DOHH2 (cell line): ENCODE results near the gene PCDH9.
A peak's percentile ranks its signal among the peaks of the same experiment; 100 is the strongest.

ENCODE experiments used
- H3F3A ChIP-seq: fragments of 200-600 bp; sonication (generic), shearing (Covaris generic); 2 replicates; pipeline ENCODE4 v1.6.0; 2016; ENCODE audit warnings: antibody characterized with exemption, mild to moderate bottlenecking; ENCODE audit not compliant: control insufficient read depth, insufficient read depth
- H3K27ac ChIP-seq: fragments of 200-600 bp; sonication (generic); 2 replicates; pipeline ENCODE4 v1.5.1; 2014; ENCODE audit warnings: low read depth, mild to moderate bottlenecking, low read length, moderate library complexity
- H3K27me3 ChIP-seq: fragments of 200-600 bp; sonication (generic); 2 replicates; pipeline ENCODE4 v1.6.1; 2014; ENCODE audit warnings: mild to moderate bottlenecking, low read length, mixed read lengths; ENCODE audit not compliant: control insufficient read depth
- H3K36me3 ChIP-seq: fragments of 200-600 bp; sonication (generic); 2 replicates; pipeline ENCODE4 v1.6.1; 2014; ENCODE audit warnings: mild to moderate bottlenecking, low read length, moderate library complexity, mixed read lengths; ENCODE audit not compliant: control insufficient read depth
- H3K4me1 ChIP-seq: fragments of 200-600 bp; sonication (generic); 2 replicates; pipeline ENCODE4 v1.6.1; 2014; ENCODE audit warnings: mild to moderate bottlenecking, low read length, mixed read lengths; ENCODE audit not compliant: control insufficient read depth
- H3K4me2 ChIP-seq: fragments of 200-600 bp; sonication (generic); 2 replicates; pipeline ENCODE4 v1.6.0; 2014; ENCODE audit warnings: mild to moderate bottlenecking, low read length, moderate library complexity
- H3K4me3 ChIP-seq: fragments of 200-600 bp; sonication (generic); 2 replicates; pipeline ENCODE4 v1.5.1; 2014; ENCODE audit warnings: mild to moderate bottlenecking, low read length, mixed read lengths
- H3K79me2 ChIP-seq: fragments of 200-600 bp; sonication (generic); 2 replicates; pipeline ENCODE4 v1.6.1; 2014; ENCODE audit warnings: mild to moderate bottlenecking, low read length, mixed read lengths; ENCODE audit not compliant: control insufficient read depth
- H3K9me2 ChIP-seq: fragments of 200-600 bp; sonication (generic); replicated peaks from 2 replicates; pipeline ENCODE4 v1.6.1; 2014; ENCODE audit warnings: mild to moderate bottlenecking, low read length, mixed read lengths; ENCODE audit not compliant: control insufficient read depth
- H3K9me3 ChIP-seq: fragments of 200-600 bp; sonication (generic); 2 replicates; pipeline ENCODE4 v1.6.1; 2014; ENCODE audit warnings: antibody characterized with exemption, low read length, mixed read lengths; ENCODE audit not compliant: control insufficient read depth, insufficient read depth
- H4K20me1 ChIP-seq: fragments of 200-600 bp; sonication (generic); 2 replicates; pipeline ENCODE4 v1.6.0; 2014; ENCODE audit warnings: low read depth, mild to moderate bottlenecking, antibody characterized with exemption, low read length, moderate library complexity; ENCODE audit not compliant: control insufficient read depth, insufficient read depth
- CTCF ChIP-seq: fragments of 200-600 bp; sonication (generic); IDR thresholded peaks from one replicate; pipeline ENCODE4 v1.5.1; 2014; ENCODE audit warnings: antibody characterized with exemption, mild to moderate bottlenecking, low read depth, low read length; ENCODE audit not compliant: poor library complexity, severe bottlenecking
- EZH2phosphoT487 ChIP-seq: fragments of 200-600 bp; sonication (generic); IDR thresholded peaks from 2 replicates; pipeline ENCODE4 v1.6.1; 2017; ENCODE audit warnings: borderline replicate concordance, mild to moderate bottlenecking, antibody characterized with exemption, low read length, moderate library complexity, mixed read lengths

PCDH9 gene

GRCh38 chr13:66714795-66715194 lies 515.3 kb downstream of the PCDH9 start:
- Histone ChIP-seq H3F3A (no peaks in the 10 kb centered on the region), H4K20me1 (no peaks in the 10 kb centered on the region), H3K9me2 (no peaks in the 10 kb centered on the region), H3K9me3 (no peaks in the 10 kb centered on the region), H3K4me1 (no peaks in the 10 kb centered on the region), H3K36me3 (no peaks in the 10 kb centered on the region), H3K27ac (no peak overlapping the region), H3K79me2 (no peaks in the 10 kb centered on the region), H3K4me3 (no peak overlapping the region), H3K4me2 (no peak overlapping the region), H3K27me3 (no peaks in the 10 kb centered on the region)
- no peak for TF ChIP-seq EZH2phosphoT487
- TF ChIP-seq CTCF, result peak; percentile 42

- Histone ChIP-seq H3K4me3 (no peak overlapping the region), H3K4me2 (no peak overlapping the region), H3K36me3 (no peaks in the 10 kb centered on the region), H3K27me3 (no peaks in the 10 kb centered on the region), H3K27ac (no peak overlapping the region), H3K79me2 (no peaks in the 10 kb centered on the region), H3F3A (no peaks in the 10 kb centered on the region), H3K9me2 (no peaks in the 10 kb centered on the region), H3K4me1 (no peaks in the 10 kb centered on the region), H4K20me1 (no peaks in the 10 kb centered on the region), H3K9me3 (no peaks in the 10 kb centered on the region)
- TF ChIP-seq CTCF (no peak), EZH2phosphoT487 (no peak)
These were observed 526.0 kb downstream of the PCDH9 start for GRCh38 chr13:66704110-66704509.

GRCh38 chr13:66703597-66703996 lies 526.5 kb downstream of the PCDH9 start:
- Histone ChIP-seq H3F3A (no peaks in the 10 kb centered on the region), H3K79me2 (no peaks in the 10 kb centered on the region), H3K4me2 (no peak overlapping the region), H3K27me3 (no peaks in the 10 kb centered on the region), H3K27ac (no peak overlapping the region), H3K4me1 (no peaks in the 10 kb centered on the region), H3K36me3 (no peaks in the 10 kb centered on the region), H4K20me1 (no peaks in the 10 kb centered on the region), H3K9me3 (no peaks in the 10 kb centered on the region), H3K4me3 (no peak overlapping the region), H3K9me2 (no peaks in the 10 kb centered on the region)
- TF ChIP-seq CTCF (no peak), EZH2phosphoT487 (no peak)
